Amniotic stem cell (primary cell): ENCODE results near the gene SLC9A5.

Source experiments
- DNase-seq: peaks from one replicate; lab custom pipeline; 2025; lab: John Stamatoyannopoulos, UW

SLC9A5 gene

DNA sequence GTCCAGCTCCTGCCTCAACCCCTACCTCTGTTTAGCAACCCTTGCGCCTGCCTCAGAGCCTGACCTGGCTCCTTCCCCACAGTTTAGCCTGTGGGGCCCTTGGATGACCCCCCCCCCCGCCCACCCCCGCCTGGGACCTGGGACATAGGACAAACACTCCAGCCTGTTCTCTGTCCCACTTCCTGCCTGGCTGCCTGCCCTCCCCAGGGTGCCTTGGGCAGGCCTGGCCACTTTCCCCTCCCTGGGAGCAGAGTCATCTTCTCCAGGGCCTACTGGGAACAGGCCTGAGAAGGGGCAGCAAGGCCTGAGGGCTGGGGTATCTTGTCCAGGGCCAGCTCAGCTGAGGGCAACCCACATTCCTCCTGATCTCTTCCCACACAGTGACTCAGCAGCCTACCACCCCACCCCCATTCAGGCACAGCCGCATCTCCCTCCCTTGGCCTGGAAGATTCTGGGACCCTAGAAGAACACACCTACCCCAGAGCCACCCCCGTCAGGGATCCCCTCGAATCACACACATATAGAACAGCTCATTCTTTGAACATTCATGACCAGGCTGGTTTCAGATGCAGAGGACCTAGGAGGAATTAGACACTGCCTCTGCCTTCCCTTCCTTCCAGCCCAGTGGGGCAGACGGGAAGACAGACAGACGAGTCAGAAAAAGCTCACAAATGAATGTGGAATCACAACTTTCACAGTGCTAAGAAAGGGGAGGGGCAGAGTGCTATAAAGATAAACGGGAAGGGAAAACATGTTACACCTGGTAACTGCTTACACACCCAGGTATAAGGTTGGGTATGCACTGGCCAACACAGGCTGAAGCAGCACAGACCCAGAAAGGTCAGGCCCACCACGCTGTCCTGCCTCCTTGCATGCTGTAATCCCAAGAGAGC lies 7.5 kb upstream of the SLC9A5 start:
- DNase-seq: peak; percentile 65

DNA sequence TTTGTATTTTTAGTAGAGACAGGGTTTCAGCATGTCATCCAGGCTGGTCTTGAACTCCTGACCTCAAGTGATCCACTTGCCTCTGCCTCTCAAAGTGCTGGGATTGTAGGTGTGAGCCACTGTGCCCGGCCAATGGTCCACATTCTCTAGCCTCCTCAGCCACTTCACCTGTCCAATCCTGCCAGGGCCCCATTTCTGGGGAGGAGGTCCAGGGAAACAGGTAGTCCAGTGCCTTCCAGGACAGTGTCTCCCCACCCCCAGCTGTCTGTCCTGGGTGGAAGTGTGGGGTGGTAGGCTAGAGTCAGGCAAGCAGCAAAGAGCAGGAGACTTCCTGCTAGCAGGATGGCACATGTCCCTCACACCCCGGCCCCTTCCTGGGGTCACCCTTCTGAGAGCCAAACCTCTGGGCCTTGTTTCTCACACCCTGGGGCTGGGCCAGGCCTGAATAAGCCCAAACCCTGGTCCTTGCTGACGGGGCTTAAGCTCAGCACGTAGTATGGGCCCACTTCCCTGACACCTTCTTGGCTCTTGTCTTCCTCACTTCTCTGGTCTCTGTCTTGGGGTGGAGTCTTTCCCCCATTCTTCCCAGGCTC lies 6.5 kb upstream of the SLC9A5 start:
- no peak for DNase-seq

DNA sequence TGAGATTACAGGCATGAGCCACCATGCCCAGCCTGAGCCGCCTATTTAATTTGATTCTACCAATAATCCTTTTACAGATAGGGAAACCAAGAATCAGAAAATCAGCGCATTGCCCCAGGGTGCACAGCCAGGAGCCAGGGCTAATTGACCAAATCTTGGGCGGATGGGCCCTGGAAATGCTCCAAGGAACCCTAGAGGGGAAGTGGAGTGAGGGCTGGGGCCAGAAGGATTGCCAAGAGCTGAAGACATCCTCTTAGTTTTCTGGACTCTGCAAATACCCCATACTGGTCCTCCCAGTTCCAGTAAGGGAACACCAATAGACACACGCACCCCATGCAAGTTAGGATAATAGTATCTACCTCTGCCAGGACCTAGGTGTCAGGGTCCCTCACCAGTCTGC lies 5.3 kb upstream of the SLC9A5 start:
- DNase-seq: no peak

DNA sequence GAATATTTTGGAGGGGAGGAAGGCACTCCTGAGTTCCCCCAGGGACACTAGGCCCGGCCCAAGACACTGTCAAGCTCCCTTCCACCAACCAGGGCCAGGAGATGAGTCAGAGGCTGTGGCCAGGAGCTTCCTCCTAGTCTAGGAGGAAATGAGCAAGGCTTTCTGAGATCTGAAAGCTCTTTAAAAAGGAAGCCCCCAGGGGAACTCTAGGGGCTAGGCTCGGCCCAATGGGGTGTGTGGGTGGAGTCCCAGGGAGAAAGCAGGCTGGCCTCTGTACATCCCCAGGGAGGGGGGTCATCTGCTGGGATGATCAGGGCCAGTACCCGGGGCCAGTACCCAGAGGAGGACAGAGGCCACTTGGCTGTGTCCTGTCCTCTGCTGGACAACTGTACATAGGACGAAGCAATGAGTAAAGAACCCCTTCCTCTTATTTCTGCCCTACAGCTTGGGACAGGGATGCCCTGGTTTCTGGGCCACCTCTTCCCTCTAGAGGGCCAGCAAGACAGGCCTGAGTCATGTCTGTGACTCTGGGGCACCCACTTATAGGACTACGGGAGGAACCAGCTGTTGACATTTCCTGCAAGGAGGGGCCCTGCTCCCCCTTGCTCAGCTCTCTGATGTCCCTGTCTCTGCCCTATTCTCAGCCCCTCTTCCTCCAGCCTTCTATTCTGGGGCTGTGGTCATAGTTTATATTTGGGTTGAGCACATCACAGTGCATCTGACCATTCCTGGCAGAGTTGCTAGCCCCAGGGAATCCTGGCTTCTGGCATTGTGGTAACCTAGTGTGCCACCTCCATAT lies 4.2 kb upstream of the SLC9A5 start:
- DNase-seq: peak; percentile 83

DNA sequence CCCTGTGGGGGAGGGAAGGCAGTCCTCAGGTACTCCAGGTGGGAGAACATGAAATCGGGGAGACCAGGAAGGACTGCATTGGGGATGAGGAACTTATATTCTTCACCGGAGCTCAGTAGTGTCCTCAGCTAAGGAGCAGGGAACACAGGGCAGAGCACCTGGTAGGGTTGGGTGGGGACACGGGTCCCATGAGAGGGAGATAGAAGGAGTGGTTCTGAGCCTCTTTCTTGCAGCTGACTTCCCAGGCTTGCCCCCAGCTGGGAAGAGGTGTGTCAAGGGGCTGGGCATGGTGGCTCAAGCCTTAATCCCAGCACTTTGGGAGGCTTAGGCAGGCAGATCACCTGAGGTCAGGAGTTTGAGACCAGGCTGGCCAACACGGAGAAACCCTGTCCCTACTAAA lies 3.6 kb upstream of the SLC9A5 start:
- no peak for DNase-seq

DNA sequence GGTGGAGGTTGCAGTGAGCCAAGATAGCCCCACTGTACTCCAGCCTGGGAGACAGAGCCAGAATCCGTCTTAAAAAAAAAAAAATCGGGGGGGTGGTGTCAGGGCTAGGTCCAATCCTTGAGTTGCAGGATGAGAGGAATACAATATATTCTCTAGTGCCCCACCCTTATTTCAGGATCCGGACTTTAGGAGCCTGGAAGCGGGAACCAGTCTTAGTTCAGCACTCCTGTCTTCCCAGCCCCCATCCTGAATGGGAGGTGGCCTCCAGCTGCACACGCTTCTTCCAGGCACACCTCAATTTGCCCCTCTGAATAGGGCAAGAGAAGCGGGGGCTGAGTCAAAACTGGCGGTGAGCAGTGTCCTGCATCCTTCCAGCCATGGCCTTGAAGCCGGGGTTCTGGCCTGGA lies 3.1 kb upstream of the SLC9A5 start:
- DNase-seq: no peak

DNA sequence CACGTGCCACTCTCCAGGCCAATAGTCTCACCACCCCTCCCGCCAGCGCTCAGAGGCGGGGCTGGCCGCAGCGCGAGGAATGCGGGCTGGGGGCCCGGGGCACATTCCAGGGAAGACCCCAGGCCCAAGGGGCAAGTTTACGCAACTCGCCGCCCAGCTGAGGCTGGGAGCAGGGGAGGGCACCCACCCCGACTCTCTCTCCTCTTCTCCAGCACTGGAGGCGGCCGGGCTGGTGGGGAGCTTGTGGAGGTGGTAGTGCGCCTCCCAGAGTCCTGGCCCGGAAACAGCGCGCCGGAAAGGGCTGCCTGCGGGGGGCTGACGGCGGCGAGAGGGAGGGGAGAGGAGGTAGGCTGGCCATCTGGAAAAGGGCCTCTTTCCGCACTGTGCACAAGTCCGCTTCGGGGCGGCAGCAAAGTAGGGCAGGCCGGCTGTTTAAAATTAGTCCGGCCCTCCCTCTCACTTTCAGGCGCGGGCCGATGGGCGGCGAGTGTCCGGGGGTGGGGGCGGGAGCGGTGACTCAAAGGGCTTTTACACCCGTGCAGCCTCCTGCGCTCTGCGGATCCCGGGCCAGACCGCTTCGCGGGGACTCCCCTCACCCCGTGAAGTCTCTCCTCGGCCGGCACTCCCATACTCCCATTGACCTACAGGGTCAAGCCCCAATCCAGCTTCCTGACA lies 2.6 kb upstream of the SLC9A5 start:
- DNase-seq: peak; percentile 49

DNA sequence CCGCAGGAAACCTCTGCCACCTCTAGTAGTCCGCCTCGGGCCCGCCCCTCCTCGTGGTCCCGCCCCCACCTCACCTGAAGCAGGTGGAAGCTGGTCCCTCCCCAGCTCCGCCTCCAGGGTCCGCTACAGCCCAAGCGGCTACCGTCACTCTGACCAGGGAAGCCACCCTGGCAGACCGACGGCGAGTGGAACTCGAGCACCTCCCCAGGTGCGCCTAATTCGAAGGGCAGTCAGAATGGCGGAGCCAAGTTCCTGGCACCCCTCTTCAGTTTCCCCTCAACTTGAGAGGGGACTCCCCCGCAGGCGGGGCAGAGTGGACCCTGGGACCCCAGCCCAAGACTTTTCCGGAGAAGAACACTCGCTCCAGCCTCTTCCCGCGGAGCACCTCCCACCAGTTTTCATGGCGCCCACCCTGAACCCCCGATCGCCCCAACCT lies 2.0 kb upstream of the SLC9A5 start:
- no peak for DNase-seq

DNA sequence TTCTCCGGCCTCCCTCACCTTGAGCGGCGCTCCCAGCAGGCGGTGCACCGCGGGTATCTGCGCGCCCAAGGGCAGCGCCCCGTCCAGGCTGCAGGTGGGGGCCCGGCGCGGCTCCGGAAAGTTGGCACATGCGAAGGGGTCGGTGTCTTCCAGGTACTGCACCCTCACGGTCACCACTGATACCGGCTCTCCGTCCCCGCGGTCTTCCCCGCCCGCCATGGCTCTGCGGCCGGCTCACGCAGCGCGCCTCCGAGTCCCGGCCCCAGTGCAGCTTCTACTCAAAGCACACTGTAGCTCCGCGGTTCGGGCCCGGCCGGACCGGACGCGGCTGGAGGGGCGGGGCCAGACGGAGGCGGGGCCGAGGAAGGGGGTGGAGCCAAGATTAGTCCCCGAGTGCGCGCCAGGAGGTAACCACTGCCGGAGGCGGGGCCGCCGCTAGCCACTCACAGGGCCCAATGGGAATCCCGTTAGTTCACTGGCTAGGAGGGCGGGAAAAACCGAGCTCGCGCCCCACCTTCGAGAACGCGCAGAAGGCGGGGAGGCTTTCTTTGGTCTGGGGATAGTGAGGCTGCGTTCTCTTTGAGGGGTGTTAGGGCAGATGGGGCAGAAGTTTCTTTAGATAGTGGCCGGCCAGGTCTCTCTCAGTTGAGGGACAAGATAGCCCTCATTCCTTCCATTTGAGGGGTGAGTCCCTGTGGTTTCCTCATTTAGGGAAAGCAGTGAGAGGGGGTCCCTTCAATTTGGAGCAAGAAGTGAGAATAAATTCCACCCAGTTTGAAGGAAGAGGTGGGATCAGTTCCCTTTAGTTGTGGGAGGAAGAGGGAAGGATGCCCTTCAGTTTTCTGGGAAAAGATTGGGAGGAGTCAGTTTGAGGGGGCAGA lies 1.3 kb upstream of the SLC9A5 start, which contains the start of gene FHOD1:
Gene FHOD1 (minus strand): TSS at position 290 of the 881 bp plus-strand sequence. CDS start 71 bp downstream, at position 219.
- peak; percentile 94 for DNase-seq

DNA sequence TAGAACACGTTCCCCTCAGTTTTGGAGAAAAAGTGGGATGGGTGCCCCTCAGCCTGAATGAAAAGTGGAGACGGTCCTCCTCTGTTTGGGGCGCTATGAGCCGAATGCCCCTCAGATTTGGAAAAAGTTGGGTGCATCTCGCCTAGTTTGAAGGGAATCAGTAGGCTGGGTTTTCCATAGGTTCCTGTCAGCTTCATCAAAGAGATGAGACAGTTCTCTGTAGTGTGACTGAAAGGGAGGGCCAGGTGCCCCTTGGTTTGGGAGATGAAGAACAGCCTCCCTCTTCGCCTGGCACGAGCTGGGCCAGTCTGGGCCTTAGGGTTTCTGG lies 742 bp upstream of the SLC9A5 start:
- DNase-seq: no peak

DNA sequence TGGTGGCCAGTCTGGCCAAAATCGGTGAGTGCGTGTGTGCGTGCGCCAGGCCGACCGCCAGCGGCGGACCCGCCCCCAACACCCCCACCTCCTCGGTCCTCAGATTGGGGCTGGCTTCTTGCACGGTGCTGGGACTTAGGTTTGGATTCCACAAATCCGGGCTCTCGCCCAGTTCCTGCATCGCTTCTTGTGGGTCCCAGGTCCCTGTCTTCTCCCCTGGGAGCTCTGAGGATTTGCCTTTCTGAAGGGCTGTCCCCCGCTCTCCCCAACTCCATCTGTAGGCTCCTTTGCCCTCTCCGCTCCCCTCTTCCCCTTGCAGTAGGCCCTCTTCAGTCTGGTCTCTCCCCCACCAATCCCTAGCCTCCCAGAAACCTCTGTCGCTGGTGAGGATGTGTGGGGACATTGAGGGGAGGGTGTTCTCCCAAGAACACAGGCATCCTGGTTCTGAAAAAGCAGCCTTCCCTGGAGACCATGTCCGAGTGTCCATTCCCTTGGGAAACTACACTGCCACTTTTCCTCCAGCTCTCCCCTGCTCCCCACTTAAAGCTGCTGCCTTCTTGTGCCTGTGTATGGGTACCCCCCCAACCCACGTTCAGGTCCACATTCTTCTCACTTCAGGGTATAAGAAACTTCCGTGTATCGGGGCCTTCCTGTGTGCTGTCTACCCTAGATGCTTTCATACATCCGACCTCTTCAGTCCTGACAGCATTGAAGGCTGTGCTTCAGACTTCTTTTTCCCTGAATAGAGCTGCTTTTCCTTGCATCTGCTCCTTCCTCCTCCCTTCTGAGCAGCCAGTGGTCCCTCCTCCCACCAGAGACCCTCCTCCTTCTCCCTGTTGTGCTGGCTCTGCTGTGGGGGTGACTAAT lies 632 bp downstream of the SLC9A5 start:
- no peak for DNase-seq

DNA sequence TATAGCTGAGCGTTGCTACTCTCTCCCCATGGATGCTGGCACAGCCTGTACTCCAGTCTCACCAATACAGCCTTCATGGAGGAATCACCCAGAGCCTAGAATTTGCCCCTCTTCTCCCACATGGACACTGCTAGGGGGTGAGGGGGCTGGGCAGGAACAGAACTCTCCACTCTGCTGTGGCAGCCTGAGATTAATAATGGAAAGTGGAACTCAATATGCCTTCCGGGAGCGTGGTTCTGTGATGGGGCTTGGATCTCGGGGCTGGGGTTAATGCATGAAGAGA lies 1.2 kb downstream of the SLC9A5 start:
- no peak for DNase-seq

DNA sequence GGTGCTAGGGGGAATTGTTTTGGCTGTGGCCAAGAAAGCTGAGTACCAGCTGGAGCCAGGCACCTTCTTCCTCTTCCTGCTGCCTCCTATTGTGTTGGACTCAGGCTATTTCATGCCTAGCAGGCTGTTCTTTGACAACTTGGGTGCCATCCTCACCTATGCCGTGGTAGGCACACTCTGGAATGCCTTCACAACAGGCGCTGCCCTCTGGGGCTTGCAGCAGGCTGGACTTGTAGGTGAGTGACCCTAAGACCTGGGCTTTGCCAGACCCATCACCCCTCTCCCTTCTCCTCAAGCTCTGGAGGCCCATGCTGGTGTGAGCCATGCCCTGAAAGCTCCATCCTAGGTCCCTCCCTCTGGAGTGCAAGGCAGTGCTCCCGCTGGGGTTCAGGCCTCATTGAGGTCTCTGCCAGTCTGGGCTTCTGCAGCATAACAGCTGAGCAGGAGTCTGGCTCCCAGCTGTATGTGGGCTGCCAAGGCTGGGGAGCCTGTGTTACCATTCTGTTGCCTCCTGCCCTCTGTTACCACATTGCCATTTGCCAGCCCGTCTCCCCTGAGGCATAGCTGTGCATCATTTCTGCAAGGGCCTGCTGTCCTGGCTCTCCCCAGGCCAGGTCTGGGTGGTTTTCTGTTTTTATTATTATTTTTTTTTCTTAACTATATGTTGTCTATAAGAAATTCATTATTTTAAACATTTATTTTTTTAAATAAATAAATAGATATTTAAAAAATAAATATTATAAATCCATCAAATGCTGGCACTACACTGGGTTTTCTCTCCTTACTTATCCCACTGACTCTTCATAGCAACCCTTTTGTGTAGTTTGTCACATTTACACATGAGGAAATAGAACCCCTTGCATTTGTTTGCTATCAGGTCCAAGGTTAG lies 4.1 kb downstream of the SLC9A5 start:
- DNase-seq: no peak

DNA sequence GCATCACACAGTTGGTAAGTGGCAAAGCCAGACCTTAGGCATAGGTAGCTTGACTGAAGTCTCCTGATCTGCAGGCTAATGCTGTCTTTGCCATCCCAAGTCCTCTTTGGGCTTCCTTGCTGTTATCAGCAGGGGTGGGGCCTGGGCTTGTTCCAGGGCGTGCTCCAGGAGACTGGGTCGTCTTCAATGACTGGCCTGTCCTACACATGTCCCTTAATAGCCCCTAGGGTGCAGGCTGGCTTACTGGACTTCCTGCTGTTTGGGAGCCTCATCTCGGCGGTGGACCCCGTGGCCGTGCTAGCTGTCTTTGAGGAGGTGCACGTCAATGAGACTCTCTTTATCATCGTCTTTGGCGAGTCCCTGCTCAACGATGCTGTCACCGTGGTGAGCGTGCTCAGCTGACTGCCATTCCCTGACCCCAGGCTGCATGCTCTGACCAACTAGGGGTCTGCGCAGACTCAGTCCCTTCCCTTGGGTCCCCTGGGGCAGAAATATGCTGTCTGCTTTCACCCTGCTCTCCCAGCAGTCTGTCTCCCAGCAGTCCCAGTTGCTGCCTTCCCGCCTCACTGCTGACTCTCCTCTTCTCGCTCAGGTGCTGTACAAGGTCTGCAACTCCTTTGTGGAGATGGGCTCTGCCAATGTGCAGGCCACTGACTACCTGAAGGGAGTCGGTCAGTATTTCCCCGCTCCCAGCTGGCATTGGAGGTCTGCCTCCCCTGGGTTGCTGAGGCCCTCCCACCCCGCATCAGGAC lies 6.2 kb downstream of the SLC9A5 start:
- DNase-seq: no peak

DNA sequence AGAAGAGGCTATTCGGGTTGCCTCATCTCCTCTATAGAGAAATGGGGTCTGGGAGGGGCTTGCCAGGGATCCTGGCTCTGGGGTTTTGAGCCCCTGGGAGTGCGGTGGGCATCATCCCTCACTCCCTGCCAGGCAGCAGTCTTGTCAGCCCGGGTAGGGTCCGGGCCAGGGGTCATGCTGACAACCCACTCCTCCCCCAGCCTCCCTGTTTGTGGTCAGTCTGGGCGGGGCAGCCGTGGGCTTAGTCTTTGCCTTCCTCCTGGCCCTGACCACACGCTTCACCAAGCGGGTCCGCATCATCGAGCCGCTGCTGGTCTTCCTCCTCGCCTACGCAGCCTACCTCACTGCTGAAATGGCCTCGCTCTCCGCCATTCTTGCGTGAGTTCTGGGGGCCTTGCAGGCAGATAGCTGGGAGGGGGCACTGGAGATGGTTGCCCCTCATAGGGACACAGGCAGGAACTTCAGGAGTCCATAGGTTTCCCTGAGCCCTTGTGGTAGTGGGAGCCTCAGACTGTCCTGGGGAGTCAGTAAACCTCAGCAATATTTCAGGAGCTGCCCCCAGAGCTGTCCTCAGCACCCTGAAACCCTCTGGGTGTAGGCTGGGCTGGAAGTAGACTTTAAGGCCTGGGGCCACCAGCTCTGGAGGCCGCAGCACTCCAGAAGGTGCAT lies 6.9 kb downstream of the SLC9A5 start:
- no peak for DNase-seq

DNA sequence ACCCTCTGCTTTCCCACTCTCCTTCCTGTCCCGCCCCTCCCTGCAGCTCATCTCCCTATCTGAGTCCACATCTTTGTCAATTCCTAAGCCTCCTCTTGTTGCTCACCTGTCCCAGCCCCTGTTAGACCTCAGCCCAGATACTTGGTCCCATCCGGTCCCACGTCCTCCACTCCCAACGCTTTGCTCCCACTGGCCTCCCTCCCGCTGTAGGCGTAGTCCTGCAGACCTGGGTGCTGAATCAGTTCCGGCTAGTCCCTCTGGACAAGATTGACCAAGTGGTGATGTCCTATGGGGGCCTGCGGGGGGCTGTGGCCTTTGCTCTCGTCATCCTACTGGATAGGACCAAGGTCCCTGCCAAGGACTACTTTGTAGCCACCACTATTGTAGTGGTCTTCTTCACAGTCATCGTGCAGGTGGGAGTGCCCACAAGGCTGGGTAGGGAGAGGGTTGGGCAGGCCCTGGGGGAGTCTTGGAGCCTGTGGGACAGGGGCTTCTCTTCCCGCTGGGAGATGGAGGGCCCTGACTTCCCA lies 8.0 kb downstream of the SLC9A5 start:
- DNase-seq: no peak

DNA sequence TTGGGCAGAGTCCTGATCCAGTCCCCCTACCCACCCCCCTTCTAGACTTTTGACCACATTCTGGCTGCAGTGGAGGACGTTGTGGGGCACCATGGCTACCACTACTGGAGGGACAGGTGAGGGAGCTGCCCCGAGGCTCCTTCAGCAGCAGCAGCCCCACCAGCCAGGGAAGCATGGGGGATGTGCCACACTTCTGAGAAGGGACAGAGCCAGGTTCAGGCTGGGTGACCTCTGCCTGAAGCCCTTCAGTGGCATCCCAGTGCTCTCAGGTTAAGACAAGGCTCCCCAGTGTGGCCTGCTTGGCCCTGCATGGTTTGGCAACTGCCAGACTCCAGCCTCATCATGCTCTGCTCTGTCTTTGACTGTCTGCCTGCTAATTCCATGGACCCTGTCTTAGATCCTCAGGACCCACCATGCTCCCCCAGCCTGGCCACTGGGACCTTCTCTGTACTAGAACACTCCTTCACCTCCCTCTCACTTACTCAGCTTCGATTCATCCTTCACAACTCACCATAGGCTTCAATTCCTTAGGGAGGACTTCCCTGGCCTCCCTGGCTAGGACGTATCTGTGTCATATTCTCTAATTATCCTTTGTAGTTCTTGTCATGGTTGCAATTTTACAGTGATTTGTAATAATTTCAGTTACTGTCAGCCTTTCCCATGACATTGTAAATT lies 8.8 kb downstream of the SLC9A5 start:
- DNase-seq: no peak
